ENCODE data around the gene EVX1. TPM values are rescaled to one million over a fixed set of nuclear protein-coding genes. Genes with fewer than 3 reads are reported as not detected.
A peak's percentile ranks its signal among the peaks of the same experiment; 100 is the strongest.

EVX1 gene
- total RNA-seq, 1 experiment from 2014 or later, result not detected

- no peaks in the 10 kb centered on the region for H4K20me1 ChIP-seq (ENCODE audit: insufficient read depth, low read depth, low read length)
- no peaks in the 10 kb centered on the region for H3K36me3 ChIP-seq (ENCODE audit: insufficient read depth, low read length)
- H3K27ac ChIP-seq (ENCODE audit: low read length), result no peak overlapping the region
- peaks cover 9% of the 10 kb centered on the region for H3K4me1 ChIP-seq (ENCODE audit: low read length)
- no peak overlapping the region for H2AFZ ChIP-seq (ENCODE audit: low read length)
- H3K9me3 ChIP-seq (ENCODE audit: low read length), result no peaks in the 10 kb centered on the region
- no peaks in the 10 kb centered on the region for H3K27me3 ChIP-seq (ENCODE audit: low read length)
- no peak overlapping the region for H3K9ac ChIP-seq (ENCODE audit: low read length)
- H3K9me2 ChIP-seq (replicated peaks; ENCODE audit: insufficient read depth, low read length), result no peaks in the 10 kb centered on the region
- H3K4me3 ChIP-seq (ENCODE audit: low read length), result no peak overlapping the region
- no peak for DNase-seq
- no peak overlapping the region for H3K4me2 ChIP-seq (ENCODE audit: low read depth, low read length, poor library complexity, severe bottlenecking)
- H3K79me2 ChIP-seq (ENCODE audit: low read length), result no peaks in the 10 kb centered on the region
Measured at GRCh38 chr7:27245124-27245797, 2.7 kb downstream of the EVX1 start.

GRCh38 chr7:27245798-27246691 is 3.4 kb downstream of the EVX1 start:
- H3K4me3 ChIP-seq (ENCODE audit: low read length), result no peak overlapping the region
- DNase-seq, result no peak
- H3K9ac ChIP-seq (ENCODE audit: low read length), result no peak overlapping the region
- no peak overlapping the region for H3K4me2 ChIP-seq (ENCODE audit: low read depth, low read length, poor library complexity, severe bottlenecking)
- no peak overlapping the region for H2AFZ ChIP-seq (ENCODE audit: low read length)
- H3K27ac ChIP-seq (ENCODE audit: low read length), result no peak overlapping the region
- no peaks in the 10 kb centered on the region for H3K9me2 ChIP-seq (replicated peaks; ENCODE audit: insufficient read depth, low read length)
- no peaks in the 10 kb centered on the region for H4K20me1 ChIP-seq (ENCODE audit: insufficient read depth, low read depth, low read length)
- H3K36me3 ChIP-seq (ENCODE audit: insufficient read depth, low read length), result no peaks in the 10 kb centered on the region
- H3K9me3 ChIP-seq (ENCODE audit: low read length), result no peaks in the 10 kb centered on the region
- H3K79me2 ChIP-seq (ENCODE audit: low read length), result no peaks in the 10 kb centered on the region
- H3K27me3 ChIP-seq (ENCODE audit: low read length), result no peaks in the 10 kb centered on the region
- peaks cover 9% of the 10 kb centered on the region for H3K4me1 ChIP-seq (ENCODE audit: low read length)

GRCh38 chr7:27247000-27247399 is 4.4 kb downstream of the EVX1 start:
- Histone ChIP-seq H3K79me2 (ENCODE audit: low read length) (no peaks in the 10 kb centered on the region), H2AFZ (ENCODE audit: low read length) (no peak overlapping the region), H3K36me3 (ENCODE audit: insufficient read depth, low read length) (no peaks in the 10 kb centered on the region), H3K9me3 (ENCODE audit: low read length) (no peaks in the 10 kb centered on the region), H3K9me2 (replicated peaks; ENCODE audit: insufficient read depth, low read length) (no peaks in the 10 kb centered on the region), H3K27ac (ENCODE audit: low read length) (no peak overlapping the region), H3K4me1 (ENCODE audit: low read length) (peaks cover 9% of the 10 kb centered on the region), H3K9ac (ENCODE audit: low read length) (no peak overlapping the region), H3K27me3 (ENCODE audit: low read length) (no peaks in the 10 kb centered on the region), H3K4me2 (ENCODE audit: low read depth, low read length, poor library complexity, severe bottlenecking) (no peak overlapping the region), H3K4me3 (ENCODE audit: low read length) (no peak overlapping the region), H4K20me1 (ENCODE audit: insufficient read depth, low read depth, low read length) (no peaks in the 10 kb centered on the region)
- DNase-seq, result no peak

GRCh38 chr7:27247452-27248426 is 5.1 kb downstream of the EVX1 start:
- Histone ChIP-seq H3K79me2 (ENCODE audit: low read length) (no peaks in the 10 kb centered on the region), H3K4me1 (ENCODE audit: low read length) (peaks cover 9% of the 10 kb centered on the region), H3K27ac (ENCODE audit: low read length) (no peak overlapping the region), H3K9me3 (ENCODE audit: low read length) (no peaks in the 10 kb centered on the region), H3K27me3 (ENCODE audit: low read length) (no peaks in the 10 kb centered on the region), H2AFZ (ENCODE audit: low read length) (no peak overlapping the region), H3K4me3 (ENCODE audit: low read length) (no peak overlapping the region), H3K4me2 (ENCODE audit: low read depth, low read length, poor library complexity, severe bottlenecking) (no peak overlapping the region), H4K20me1 (ENCODE audit: insufficient read depth, low read depth, low read length) (no peaks in the 10 kb centered on the region), H3K9ac (ENCODE audit: low read length) (no peak overlapping the region), H3K9me2 (replicated peaks; ENCODE audit: insufficient read depth, low read length) (no peaks in the 10 kb centered on the region), H3K36me3 (ENCODE audit: insufficient read depth, low read length) (no peaks in the 10 kb centered on the region)
- no peak for DNase-seq

GRCh38 chr7:27248427-27248806 is 5.8 kb downstream of the EVX1 start:
- H3K27me3 ChIP-seq (ENCODE audit: low read length), result no peaks in the 10 kb centered on the region

GRCh38 chr7:27248911-27249723 is 6.5 kb downstream of the EVX1 start:
- no peaks in the 10 kb centered on the region for H3K79me2 ChIP-seq (ENCODE audit: low read length)
- no peaks in the 10 kb centered on the region for H3K27me3 ChIP-seq (ENCODE audit: low read length)
- H3K27ac ChIP-seq (ENCODE audit: low read length), result no peak overlapping the region
- no peak overlapping the region for H3K9ac ChIP-seq (ENCODE audit: low read length)
- DNase-seq, result no peak
- no peak overlapping the region for H2AFZ ChIP-seq (ENCODE audit: low read length)
- no peak overlapping the region for H3K4me3 ChIP-seq (ENCODE audit: low read length)
- peaks cover 9% of the 10 kb centered on the region for H3K4me1 ChIP-seq (ENCODE audit: low read length)
- H3K4me2 ChIP-seq (ENCODE audit: low read depth, low read length, poor library complexity, severe bottlenecking), result peak overlapping the region; percentile 28
- no peaks in the 10 kb centered on the region for H3K9me2 ChIP-seq (replicated peaks; ENCODE audit: insufficient read depth, low read length)
- no peaks in the 10 kb centered on the region for H3K36me3 ChIP-seq (ENCODE audit: insufficient read depth, low read length)
- H4K20me1 ChIP-seq (ENCODE audit: insufficient read depth, low read depth, low read length), result no peaks in the 10 kb centered on the region
- no peaks in the 10 kb centered on the region for H3K9me3 ChIP-seq (ENCODE audit: low read length)

More at GRCh38 chr7:27248427-27248806, 5.8 kb downstream of the EVX1 start:
- no peaks in the 10 kb centered on the region for H4K20me1 ChIP-seq (ENCODE audit: insufficient read depth, low read depth, low read length)
- H3K9ac ChIP-seq (ENCODE audit: low read length), result no peak overlapping the region
- no peak overlapping the region for H3K4me2 ChIP-seq (ENCODE audit: low read depth, low read length, poor library complexity, severe bottlenecking)
- no peaks in the 10 kb centered on the region for H3K9me3 ChIP-seq (ENCODE audit: low read length)
- DNase-seq, result no peak
- no peak overlapping the region for H3K27ac ChIP-seq (ENCODE audit: low read length)
- H2AFZ ChIP-seq (ENCODE audit: low read length), result no peak overlapping the region
- H3K36me3 ChIP-seq (ENCODE audit: insufficient read depth, low read length), result no peaks in the 10 kb centered on the region
- no peaks in the 10 kb centered on the region for H3K79me2 ChIP-seq (ENCODE audit: low read length)
- no peaks in the 10 kb centered on the region for H3K9me2 ChIP-seq (replicated peaks; ENCODE audit: insufficient read depth, low read length)
- H3K4me3 ChIP-seq (ENCODE audit: low read length), result no peak overlapping the region
- peaks cover 9% of the 10 kb centered on the region for H3K4me1 ChIP-seq (ENCODE audit: low read length)

GRCh38 chr7:27249724-27250556 is 7.3 kb downstream of the EVX1 start:
- Histone ChIP-seq H3K36me3 (ENCODE audit: insufficient read depth, low read length) (no peaks in the 10 kb centered on the region), H4K20me1 (ENCODE audit: insufficient read depth, low read depth, low read length) (no peaks in the 10 kb centered on the region), H3K9ac (ENCODE audit: low read length) (no peak overlapping the region), H3K4me2 (ENCODE audit: low read depth, low read length, poor library complexity, severe bottlenecking) (no peak overlapping the region), H3K9me3 (ENCODE audit: low read length) (no peaks in the 10 kb centered on the region), H3K4me3 (ENCODE audit: low read length) (no peak overlapping the region), H3K9me2 (replicated peaks; ENCODE audit: insufficient read depth, low read length) (no peaks in the 10 kb centered on the region), H2AFZ (ENCODE audit: low read length) (no peak overlapping the region), H3K27ac (ENCODE audit: low read length) (no peak overlapping the region), H3K27me3 (ENCODE audit: low read length) (no peaks in the 10 kb centered on the region), H3K4me1 (ENCODE audit: low read length) (peaks cover 9% of the 10 kb centered on the region), H3K79me2 (ENCODE audit: low read length) (no peaks in the 10 kb centered on the region)
- DNase-seq, result no peak
